Prostate gland (tissue), 2 donors: ENCODE data around the gene OPA1. TPM values are rescaled to one million over a fixed set of nuclear protein-coding genes. Genes with fewer than 3 reads are reported as not detected.
"Not testable (repeated sequence)": the region's sequence is repeated elsewhere in the genome, so short reads cannot be mapped to it uniquely, and the experiment has no call there.

Experiments used
- DNase-seq: peaks from one replicate; pipeline ENCODE4 v3.0.0-alpha.2; 2019; ENCODE audit warnings: low spot score
- H3K27ac ChIP-seq, 2 donors: fragments of 200-600 bp; sonication (generic); 2 replicates each; pipeline ENCODE4 v1.5.1; 2017 to 2019
- H3K27me3 ChIP-seq: fragments of 200-600 bp; sonication (generic); replicated peaks from 2 replicates; pipeline ENCODE4 v1.5.1; 2019; ENCODE audit not compliant: insufficient read depth
- H3K36me3 ChIP-seq, 2 donors: fragments of 200-600 bp; sonication (generic); 1 replicate in 1 of 2; 2 replicates in 1 of 2; pipeline versions ENCODE4 v1.5.1 to v1.8.1; 2017 to 2019
- H3K4me1 ChIP-seq: fragments of 200-600 bp; sonication (generic); replicated peaks from 2 replicates; pipeline ENCODE4 v1.5.1; 2019
- H3K4me3 ChIP-seq, 2 donors: fragments of 200-600 bp; sonication (generic); 2 replicates each; pipeline ENCODE4 v1.5.1; 2017 to 2019
- H3K9me3 ChIP-seq: fragments of 200-600 bp; sonication (generic); 2 replicates; pipeline ENCODE4 v1.5.1; 2017
- CTCF ChIP-seq, 4 experiments: fragments of 200-600 bp in 2 of 4; fragments of 450-650 bp in 2 of 4; sonication (generic) in 2 of 4; IDR thresholded peaks; 1 replicate in 3 of 4; 2 replicates in 1 of 4; pipeline ENCODE4 v1.5.1; 2016 to 2019; ENCODE audit warnings: antibody characterized with exemption in 4 of 4, mild to moderate bottlenecking in 2 of 4, moderate library complexity in 2 of 4
- POLR2A ChIP-seq: fragments of 450-650 bp; IDR thresholded peaks from one replicate; pipeline ENCODE4 v1.6.1; 2016; ENCODE audit warnings: antibody characterized with exemption, mild to moderate bottlenecking
- POLR2AphosphoS5 ChIP-seq: sonication (generic); formaldehyde crosslinking; IDR thresholded peaks from one replicate; pipeline ENCODE4 v1.6.1; 2017; ENCODE audit warnings: antibody characterized with exemption
- WGBS: methylation state at CpG from one replicate; pipeline ENCODE4 v1.1.5; 2018; 5-methylcytosine and 5-hydroxymethylcytosine counted together
- intact Hi-C: fragments of 100-400 bp; cut with DNase I; formaldehyde crosslinking; loops from one replicate; pipeline ENCODE4 v1.14.2; 2022
- total RNA-seq, 2 donors: library from RNA; depleted of rRNA; stranded (reverse); fragments of >200 nt; gene quantifications; one replicate each; pipeline ENCODE4 v1.1.0, GENCODE V29; 2016

OPA1 gene
- total RNA-seq, 2 donors from 2014 or later: 27.1 to 45.1 TPM

GRCh38 chr3:193599393-193599792, 6.4 kb downstream of the OPA1 start:
- Histone ChIP-seq H3K4me3 (no peak overlapping the region), H3K27me3 (no peaks in the 10 kb centered on the region), H3K27ac (no peak overlapping the region), H3K4me1 (no peaks in the 10 kb centered on the region), H3K9me3 (no peaks in the 10 kb centered on the region), H3K36me3 (no peaks in the 10 kb centered on the region)
- no peak for TF ChIP-seq CTCF (IDR thresholded peaks at IDR 0.05)
- no peak for TF ChIP-seq POLR2AphosphoS5
- TF ChIP-seq POLR2A: no peak
- intact Hi-C loops: no loop called here
- 89% methylated on average over 1 of the region's 1 CpG for WGBS
- no peak for DNase-seq

GRCh38 chr3:193605876-193606275, 12.9 kb downstream of the OPA1 start:
- H3K27ac ChIP-seq: no peak overlapping the region
- TF ChIP-seq POLR2A: no peak
- TF ChIP-seq CTCF (IDR thresholded peaks at IDR 0.05): peak; percentile 29 to 56 (median 34)
- no peaks in the 10 kb centered on the region for H3K4me1 ChIP-seq
- intact Hi-C loops: no loop called here
- DNase-seq: peak; percentile 42
- no peaks in the 10 kb centered on the region for H3K9me3 ChIP-seq
- no peaks in the 10 kb centered on the region for H3K36me3 ChIP-seq
- no peaks in the 10 kb centered on the region for H3K27me3 ChIP-seq
- 67% methylated on average over 2 of the region's 2 CpGs for WGBS
- no peak overlapping the region for H3K4me3 ChIP-seq

GRCh38 chr3:193606892-193607291, 13.9 kb downstream of the OPA1 start:
- H3K27me3 ChIP-seq, H3K4me3 ChIP-seq, H3K9me3 ChIP-seq, intact Hi-C loops, DNase-seq, H3K4me1 ChIP-seq, H3K27ac ChIP-seq, H3K36me3 ChIP-seq: not testable (repeated sequence)

GRCh38 chr3:193610516-193610915, 17.5 kb downstream of the OPA1 start:
- H3K4me3 ChIP-seq, H3K27me3 ChIP-seq, H3K36me3 ChIP-seq, intact Hi-C loops, H3K9me3 ChIP-seq, H3K27ac ChIP-seq, DNase-seq, H3K4me1 ChIP-seq: not testable (repeated sequence)
- over 99% methylated on average over 11 of the region's 11 CpGs for WGBS

GRCh38 chr3:193614430-193614829, 21.4 kb downstream of the OPA1 start:
- WGBS: 77% methylated on average over 2 of the region's 2 CpGs
- Histone ChIP-seq H3K9me3 (no peaks in the 10 kb centered on the region), H3K27ac (no peak overlapping the region), H3K36me3 (no peaks in the 10 kb centered on the region), H3K4me1 (no peaks in the 10 kb centered on the region), H3K27me3 (no peaks in the 10 kb centered on the region), H3K4me3 (no peak overlapping the region)
- DNase-seq: no peak
- intact Hi-C loops: no loop called here
- no peak for TF ChIP-seq POLR2A
- TF ChIP-seq POLR2AphosphoS5: no peak
- TF ChIP-seq CTCF (IDR thresholded peaks at IDR 0.05): no peak

GRCh38 chr3:193617628-193618027, 24.6 kb downstream of the OPA1 start:
- no peaks in the 10 kb centered on the region for H3K4me1 ChIP-seq
- TF ChIP-seq CTCF (IDR thresholded peaks at IDR 0.05) (no peak), POLR2A (no peak), POLR2AphosphoS5 (no peak)
- H3K27ac ChIP-seq: no peak overlapping the region
- DNase-seq: no peak
- H3K4me3 ChIP-seq: no peak overlapping the region
- intact Hi-C loops: no loop called here
- H3K36me3 ChIP-seq: no peaks in the 10 kb centered on the region
- no peaks in the 10 kb centered on the region for H3K27me3 ChIP-seq
- WGBS: 93% methylated on average over 1 of the region's 1 CpG
- no peaks in the 10 kb centered on the region for H3K9me3 ChIP-seq
